Measurements from ENCODE around the gene MAP3K7CL. TPM values are rescaled to one million over a fixed set of nuclear protein-coding genes. Genes with fewer than 3 reads are reported as not detected.
"Not testable (repeated sequence)": the region's sequence is repeated elsewhere in the genome, so short reads cannot be mapped to it uniquely, and the experiment has no call there.

Gene MAP3K7CL
- total RNA-seq, 1 donor from 2014 or later = 0.13 TPM

DNA sequence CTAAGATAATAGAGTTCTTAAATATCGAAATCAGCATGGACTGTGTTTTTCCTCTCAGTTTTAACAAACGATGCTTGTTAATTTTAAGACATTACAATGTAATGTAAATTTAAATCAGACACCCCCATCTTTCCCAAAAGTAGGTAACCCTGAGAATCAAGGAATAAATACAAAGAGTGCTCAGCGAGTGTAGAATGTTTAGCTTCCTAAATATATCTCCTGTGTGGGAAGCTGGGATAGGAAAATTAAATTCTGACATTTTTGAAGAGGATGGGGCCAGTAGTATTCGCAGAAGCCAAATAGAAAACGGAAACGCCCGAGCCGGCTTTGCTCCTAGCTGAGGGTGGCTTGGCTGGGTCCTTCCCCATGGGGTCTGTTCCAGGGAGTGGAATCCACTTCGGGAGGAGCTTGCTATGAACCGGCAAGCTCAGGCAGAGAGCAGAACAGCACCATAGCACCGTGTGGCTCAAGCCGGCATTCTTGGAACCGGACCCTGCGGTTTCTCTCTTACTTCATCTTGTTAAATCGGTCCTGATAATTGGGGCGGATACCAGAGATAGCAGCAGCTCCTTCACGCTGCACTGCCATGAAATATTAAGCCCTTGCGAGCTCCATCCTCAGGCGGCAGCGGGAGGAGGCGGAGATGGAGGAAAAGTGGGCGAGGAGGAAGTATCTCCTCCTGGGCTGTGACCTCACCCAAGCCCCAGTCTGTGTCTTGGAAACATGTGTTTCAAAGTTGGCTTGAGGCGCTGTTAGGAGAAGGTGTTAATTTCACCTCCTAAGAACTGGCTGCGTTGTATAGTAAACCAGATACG is 24.9 kb downstream of the MAP3K7CL start:
- TF ChIP-seq, protein P1, sequence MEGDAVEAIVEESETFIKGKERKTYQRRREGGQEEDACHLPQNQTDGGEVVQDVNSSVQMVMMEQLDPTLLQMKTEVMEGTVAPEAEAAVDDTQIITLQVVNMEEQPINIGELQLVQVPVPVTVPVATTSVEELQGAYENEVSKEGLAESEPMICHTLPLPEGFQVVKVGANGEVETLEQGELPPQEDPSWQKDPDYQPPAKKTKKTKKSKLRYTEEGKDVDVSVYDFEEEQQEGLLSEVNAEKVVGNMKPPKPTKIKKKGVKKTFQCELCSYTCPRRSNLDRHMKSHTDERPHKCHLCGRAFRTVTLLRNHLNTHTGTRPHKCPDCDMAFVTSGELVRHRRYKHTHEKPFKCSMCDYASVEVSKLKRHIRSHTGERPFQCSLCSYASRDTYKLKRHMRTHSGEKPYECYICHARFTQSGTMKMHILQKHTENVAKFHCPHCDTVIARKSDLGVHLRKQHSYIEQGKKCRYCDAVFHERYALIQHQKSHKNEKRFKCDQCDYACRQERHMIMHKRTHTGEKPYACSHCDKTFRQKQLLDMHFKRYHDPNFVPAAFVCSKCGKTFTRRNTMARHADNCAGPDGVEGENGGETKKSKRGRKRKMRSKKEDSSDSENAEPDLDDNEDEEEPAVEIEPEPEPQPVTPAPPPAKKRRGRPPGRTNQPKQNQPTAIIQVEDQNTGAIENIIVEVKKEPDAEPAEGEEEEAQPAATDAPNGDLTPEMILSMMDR (IDR thresholded peaks at IDR 0.05; ENCODE audit: unreplicated experiment) = no peak
- H3K27me3 Mint-ChIP-seq (ENCODE audit: low read depth) = peaks cover 5% of the 10 kb centered on the region
- H3K36me3 Mint-ChIP-seq = no peaks in the 10 kb centered on the region
- no peak overlapping the region for H3K27ac Mint-ChIP-seq
- H3K4me1 Mint-ChIP-seq = peaks cover 18% of the 10 kb centered on the region
- H3K9me3 Mint-ChIP-seq = peaks cover 5% of the 10 kb centered on the region
- peak overlapping the region; percentile 54 for H3K4me3 Mint-ChIP-seq
- no peak for DNase-seq (ENCODE audit: low spot score in 2 of 2, unreplicated experiment in 2 of 2)

DNA sequence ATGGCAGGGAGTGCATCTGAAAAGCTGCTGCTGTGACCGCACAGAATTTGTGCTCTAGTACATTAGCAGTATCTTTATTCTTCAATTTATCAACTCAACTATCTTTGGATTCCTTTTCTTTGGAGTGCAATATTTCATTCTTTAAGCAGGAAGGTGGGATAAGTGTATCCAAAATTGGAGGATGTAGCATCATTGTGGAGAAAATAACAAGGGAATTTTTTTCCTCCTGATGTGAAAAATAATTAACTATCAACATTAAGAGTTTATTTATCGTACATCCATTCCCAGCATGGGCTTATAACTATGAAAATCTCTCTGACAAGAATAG is 25.5 kb downstream of the MAP3K7CL start:
- Mint-ChIP-seq H3K36me3 (no peaks in the 10 kb centered on the region), H3K4me3 (peak overlapping the region; percentile 54), H3K27me3 (ENCODE audit: low read depth) (peaks cover 5% of the 10 kb centered on the region), H3K27ac (no peak overlapping the region), H3K4me1 (peaks cover 18% of the 10 kb centered on the region), H3K9me3 (peaks cover 5% of the 10 kb centered on the region)
- DNase-seq (ENCODE audit: low spot score in 2 of 2, unreplicated experiment in 2 of 2) = no peak
- TF ChIP-seq, protein P1 (IDR thresholded peaks at IDR 0.05; ENCODE audit: unreplicated experiment) = no peak

DNA sequence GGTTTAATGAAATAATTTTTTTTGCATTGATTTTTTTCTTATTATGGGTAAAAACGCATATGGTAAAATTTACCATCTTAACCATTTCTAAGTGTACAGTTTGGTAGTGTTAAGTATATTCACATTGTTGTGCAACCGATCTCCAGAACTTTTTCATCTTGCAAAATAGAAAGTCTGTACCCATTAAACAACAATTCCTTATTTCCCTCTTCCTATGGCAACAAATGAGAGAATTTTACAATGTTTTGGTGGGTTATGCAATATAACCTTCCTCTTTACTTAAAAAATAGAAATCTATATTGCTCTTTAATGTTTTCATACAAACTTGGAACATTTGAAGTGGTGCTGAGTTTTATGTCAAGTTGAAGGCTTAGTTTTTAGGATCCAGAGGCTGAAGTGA is 26.6 kb downstream of the MAP3K7CL start:
- TF ChIP-seq, protein P1 (IDR thresholded peaks at IDR 0.05; ENCODE audit: unreplicated experiment) = no peak
- DNase-seq (ENCODE audit: low spot score in 2 of 2, unreplicated experiment in 2 of 2) = no peak
- peaks cover 12% of the 10 kb centered on the region for H3K4me1 Mint-ChIP-seq

DNA sequence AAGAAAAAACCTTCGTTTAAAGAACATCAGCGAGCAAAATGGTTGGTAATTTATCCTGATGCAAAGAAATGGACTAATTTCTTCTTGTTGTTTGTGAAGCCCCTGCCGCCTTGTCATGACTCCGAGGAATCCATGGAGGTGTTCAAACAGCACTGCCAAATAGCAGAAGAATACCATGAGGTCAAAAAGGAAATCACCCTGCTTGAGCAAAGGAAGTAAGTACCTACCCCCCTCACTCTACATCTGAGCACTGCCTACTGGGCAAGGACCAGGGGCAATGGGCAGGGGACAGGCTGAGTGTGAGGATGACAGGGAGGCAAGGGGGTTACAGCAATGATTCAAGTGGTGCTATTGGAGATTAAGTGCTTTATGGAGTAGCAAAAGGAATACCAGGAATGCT is 29.4 kb downstream of the MAP3K7CL start:
- no peak overlapping the region for H3K27ac Mint-ChIP-seq
- no peaks in the 10 kb centered on the region for H3K36me3 Mint-ChIP-seq
- H3K9me3 Mint-ChIP-seq = peaks cover 5% of the 10 kb centered on the region
- H3K4me1 Mint-ChIP-seq = peaks cover 7% of the 10 kb centered on the region
- TF ChIP-seq, protein P1 (IDR thresholded peaks at IDR 0.05; ENCODE audit: unreplicated experiment) = no peak
- DNase-seq (ENCODE audit: low spot score in 2 of 2, unreplicated experiment in 2 of 2) = no peak
- H3K27me3 Mint-ChIP-seq (ENCODE audit: low read depth) = peaks cover 5% of the 10 kb centered on the region
- no peak overlapping the region for H3K4me3 Mint-ChIP-seq

More for the DNA sequence above, 26.6 kb downstream of the MAP3K7CL start:
- peaks cover 5% of the 10 kb centered on the region for H3K27me3 Mint-ChIP-seq (ENCODE audit: low read depth)
- no peaks in the 10 kb centered on the region for H3K36me3 Mint-ChIP-seq
- peaks cover 5% of the 10 kb centered on the region for H3K9me3 Mint-ChIP-seq
- no peak overlapping the region for H3K27ac Mint-ChIP-seq
- no peak overlapping the region for H3K4me3 Mint-ChIP-seq

DNA sequence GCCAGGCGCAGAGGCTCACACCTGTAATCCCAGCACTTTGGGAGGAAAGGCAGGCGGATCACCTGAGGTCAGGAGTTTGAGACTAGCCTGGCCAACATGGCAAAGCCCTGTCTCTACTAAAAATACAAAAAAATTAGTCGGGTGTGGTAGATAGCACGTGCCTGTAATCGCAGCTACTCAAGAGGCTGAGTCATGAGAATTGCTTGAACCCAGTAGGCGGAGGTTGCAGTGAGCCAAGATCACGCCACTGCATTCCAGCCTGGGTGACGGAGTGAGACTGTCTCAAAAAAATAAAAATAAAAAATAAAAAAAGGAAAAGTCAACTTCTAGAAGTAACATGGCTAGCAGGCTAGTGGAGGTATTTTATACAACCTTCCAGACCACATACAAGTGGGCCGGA is 32.4 kb downstream of the MAP3K7CL start:
- not testable (repeated sequence) for H3K27me3 Mint-ChIP-seq (ENCODE audit: low read depth); DNase-seq (ENCODE audit: low spot score in 2 of 2, unreplicated experiment in 2 of 2); H3K4me3 Mint-ChIP-seq; H3K36me3 Mint-ChIP-seq; H3K27ac Mint-ChIP-seq; H3K9me3 Mint-ChIP-seq; H3K4me1 Mint-ChIP-seq

DNA sequence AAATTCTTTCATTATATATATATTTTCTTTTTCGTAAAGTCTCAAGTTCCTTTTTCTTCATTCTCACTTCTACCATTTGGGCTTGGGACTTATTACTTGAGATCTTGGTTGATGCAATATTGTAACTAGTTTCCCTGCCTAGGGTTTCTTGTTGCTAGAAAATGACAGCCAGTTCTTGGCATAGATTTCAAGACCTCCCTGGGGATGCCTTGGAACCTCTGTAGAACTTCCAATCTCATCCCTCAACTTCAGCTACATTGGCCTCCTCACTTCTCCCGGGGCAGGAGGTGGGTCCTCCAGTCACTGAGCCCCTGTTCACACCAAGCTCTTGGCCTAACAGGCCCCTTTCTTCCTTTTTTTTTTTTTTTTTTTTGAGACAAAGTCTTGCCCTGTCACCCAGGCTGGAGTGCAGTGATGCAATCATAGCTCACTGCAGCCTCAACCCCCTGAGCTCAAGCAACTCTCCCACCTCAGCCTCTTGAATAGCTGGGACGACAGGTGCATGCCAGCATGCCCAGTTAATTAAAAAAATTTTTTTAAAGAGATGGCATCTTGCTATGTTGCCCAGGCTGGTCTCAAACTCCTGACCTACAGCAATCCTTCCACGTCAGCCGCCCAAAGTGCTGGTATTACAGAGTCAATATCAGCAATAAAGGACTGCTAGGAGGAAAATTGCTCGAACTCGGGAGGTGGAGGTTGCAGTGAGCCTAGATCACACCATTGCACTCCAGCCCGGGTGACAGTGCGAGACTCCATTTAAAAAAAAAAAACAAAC is 33.1 kb downstream of the MAP3K7CL start:
- no peak overlapping the region for H3K4me3 Mint-ChIP-seq
- H3K36me3 Mint-ChIP-seq = no peaks in the 10 kb centered on the region
- peaks cover 4% of the 10 kb centered on the region for H3K4me1 Mint-ChIP-seq
- no peaks in the 10 kb centered on the region for H3K9me3 Mint-ChIP-seq
- no peak for DNase-seq (ENCODE audit: low spot score in 2 of 2, unreplicated experiment in 2 of 2)
- H3K27ac Mint-ChIP-seq = no peak overlapping the region
- TF ChIP-seq, protein P1 (IDR thresholded peaks at IDR 0.05; ENCODE audit: unreplicated experiment) = no peak
- H3K27me3 Mint-ChIP-seq (ENCODE audit: low read depth) = no peaks in the 10 kb centered on the region
